GM12891 (cell line): Measurements from ENCODE around the gene WIZ.
"Not testable (repeated sequence)": the region's sequence is repeated elsewhere in the genome, so short reads cannot be mapped to it uniquely, and the experiment has no call there.

Experiments
- DNase-seq: peaks from one replicate; pipeline ENCODE4 v3.0.0; 2011; ENCODE audit warnings: low spot score; ENCODE audit not compliant: insufficient read length
- FAIRE-seq: peaks from 2 replicates; lab custom pipeline; 2011; peaks lifted over from hg19 to GRCh38; lab: Jason Lieb, UNC
- PAX5 ChIP-seq: IDR thresholded peaks from 2 replicates; pipeline ENCODE4 v1.6.1; 2011; ENCODE audit warnings: low read length, moderate library complexity, mild to moderate bottlenecking; ENCODE audit not compliant: insufficient read depth, severe bottlenecking
- POLR2A ChIP-seq: IDR thresholded peaks from 2 replicates; pipeline ENCODE4 v1.6.1; 2011; ENCODE audit warnings: low read depth, low read length, control low read depth
- POLR2AphosphoS5 ChIP-seq: IDR thresholded peaks from 2 replicates; pipeline ENCODE4 v1.6.1; 2011; ENCODE audit warnings: low read depth, low read length, control low read depth
- POU2F2 ChIP-seq: IDR thresholded peaks from 2 replicates; pipeline ENCODE4 v1.6.1; 2011; ENCODE audit warnings: low read depth, mild to moderate bottlenecking, control low read depth, low read length, moderate library complexity
- SPI1 ChIP-seq: IDR thresholded peaks from 2 replicates; pipeline ENCODE4 v1.6.1; 2011; ENCODE audit warnings: low read depth, low read length, control low read depth
- TAF1 ChIP-seq: IDR thresholded peaks from 2 replicates; pipeline ENCODE4 v1.6.1; 2011; ENCODE audit warnings: low read depth, low read length, control low read depth

The WIZ gene

DNA sequence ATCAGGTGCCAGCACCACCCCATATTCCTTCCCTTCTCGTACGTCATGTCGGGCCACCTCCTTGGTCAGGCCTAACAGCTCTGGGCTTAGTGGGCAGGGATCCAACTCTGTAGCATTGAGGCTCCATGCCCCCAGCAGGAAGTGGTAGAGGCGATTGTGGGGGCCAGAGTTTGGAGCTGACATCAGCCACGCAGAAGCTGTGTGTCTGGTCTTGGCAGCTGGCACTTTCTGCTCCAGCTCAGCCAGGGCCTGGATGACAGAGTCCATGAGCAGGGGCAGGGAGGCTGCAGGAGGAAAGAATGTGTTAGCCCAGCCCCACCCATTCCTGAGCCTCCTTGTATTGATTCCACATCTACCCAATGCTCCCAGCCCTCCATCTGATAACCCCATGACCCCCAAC lies 26.6 kb upstream of the WIZ start:
- FAIRE-seq (no peak), DNase-seq (no peak)
- no peak for TF ChIP-seq POLR2AphosphoS5
- TF ChIP-seq POU2F2 = no peak
- TF ChIP-seq TAF1 = no peak
- no peak for TF ChIP-seq SPI1
- no peak for TF ChIP-seq POLR2A
- no peak for TF ChIP-seq PAX5

- FAIRE-seq = no peak
These were observed 25.9 kb upstream of the WIZ start for GRCh38 chr19:15475611-15476010.

GRCh38 chr19:15475169-15475568 lies 25.4 kb upstream of the WIZ start:
- DNase-seq (no peak), FAIRE-seq (no peak)
- no peak for TF ChIP-seq TAF1
- no peak for TF ChIP-seq SPI1
- no peak for TF ChIP-seq POU2F2
- TF ChIP-seq PAX5 = no peak
- TF ChIP-seq POLR2A = no peak
- TF ChIP-seq POLR2AphosphoS5 = no peak

More at GRCh38 chr19:15475611-15476010, 25.9 kb upstream of the WIZ start:
- DNase-seq = no peak
- TF ChIP-seq POLR2A (no peak), PAX5 (no peak), TAF1 (no peak), POLR2AphosphoS5 (no peak), SPI1 (no peak), POU2F2 (no peak)

GRCh38 chr19:15473821-15474220 lies 24.1 kb upstream of the WIZ start:
- not testable (repeated sequence) for DNase-seq, FAIRE-seq

- DNase-seq (no peak), FAIRE-seq (no peak)
- TF ChIP-seq POLR2A (no peak), POU2F2 (no peak), TAF1 (no peak), SPI1 (no peak), PAX5 (no peak), POLR2AphosphoS5 (no peak)
These were observed 21.9 kb upstream of the WIZ start for GRCh38 chr19:15471639-15472101.

DNA sequence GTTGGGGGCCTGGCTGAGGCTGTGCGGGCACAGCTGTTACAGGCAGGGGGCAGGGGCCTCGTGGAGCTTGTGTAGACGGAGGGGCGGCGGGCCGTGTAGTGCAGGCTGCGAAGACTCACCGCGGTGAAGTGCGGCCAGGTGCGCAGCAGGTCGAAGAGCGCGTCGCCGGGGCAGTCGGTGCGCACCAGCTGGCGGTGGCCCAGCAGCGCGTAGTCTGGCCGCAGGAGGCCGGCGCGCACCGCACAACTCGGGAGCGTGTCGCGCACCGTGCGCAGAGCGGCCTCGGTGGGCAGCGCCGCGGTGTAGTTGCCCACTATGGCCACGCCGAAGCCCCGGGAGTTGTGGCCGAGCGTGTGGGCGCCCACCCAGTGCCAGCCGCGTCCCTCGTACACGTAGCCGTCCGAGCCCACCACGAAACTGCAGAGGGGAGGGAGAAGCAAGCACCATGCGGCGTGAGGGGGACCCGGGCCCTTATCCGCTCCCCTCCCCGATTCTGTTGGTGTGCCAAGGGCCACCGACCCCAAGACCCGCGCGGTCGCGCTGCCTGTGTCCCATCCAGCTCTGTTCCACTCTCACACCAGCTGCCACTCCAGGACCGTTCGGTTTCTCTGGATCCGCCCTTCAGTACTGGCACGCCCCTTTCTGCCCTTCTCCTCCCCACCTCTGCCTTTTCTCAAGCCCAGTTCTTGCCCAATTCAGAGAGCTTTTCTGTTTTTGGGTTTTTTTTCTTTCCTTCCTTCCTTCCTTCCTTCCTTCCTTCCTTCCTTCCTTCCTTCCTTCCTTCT lies 19.9 kb upstream of the WIZ start:
- DNase-seq (no peak), FAIRE-seq (peak; percentile 87)
- TF ChIP-seq TAF1 = no peak
- no peak for TF ChIP-seq POU2F2
- TF ChIP-seq POLR2A = no peak
- no peak for TF ChIP-seq PAX5
- TF ChIP-seq POLR2AphosphoS5 = no peak
- no peak for TF ChIP-seq SPI1

DNA sequence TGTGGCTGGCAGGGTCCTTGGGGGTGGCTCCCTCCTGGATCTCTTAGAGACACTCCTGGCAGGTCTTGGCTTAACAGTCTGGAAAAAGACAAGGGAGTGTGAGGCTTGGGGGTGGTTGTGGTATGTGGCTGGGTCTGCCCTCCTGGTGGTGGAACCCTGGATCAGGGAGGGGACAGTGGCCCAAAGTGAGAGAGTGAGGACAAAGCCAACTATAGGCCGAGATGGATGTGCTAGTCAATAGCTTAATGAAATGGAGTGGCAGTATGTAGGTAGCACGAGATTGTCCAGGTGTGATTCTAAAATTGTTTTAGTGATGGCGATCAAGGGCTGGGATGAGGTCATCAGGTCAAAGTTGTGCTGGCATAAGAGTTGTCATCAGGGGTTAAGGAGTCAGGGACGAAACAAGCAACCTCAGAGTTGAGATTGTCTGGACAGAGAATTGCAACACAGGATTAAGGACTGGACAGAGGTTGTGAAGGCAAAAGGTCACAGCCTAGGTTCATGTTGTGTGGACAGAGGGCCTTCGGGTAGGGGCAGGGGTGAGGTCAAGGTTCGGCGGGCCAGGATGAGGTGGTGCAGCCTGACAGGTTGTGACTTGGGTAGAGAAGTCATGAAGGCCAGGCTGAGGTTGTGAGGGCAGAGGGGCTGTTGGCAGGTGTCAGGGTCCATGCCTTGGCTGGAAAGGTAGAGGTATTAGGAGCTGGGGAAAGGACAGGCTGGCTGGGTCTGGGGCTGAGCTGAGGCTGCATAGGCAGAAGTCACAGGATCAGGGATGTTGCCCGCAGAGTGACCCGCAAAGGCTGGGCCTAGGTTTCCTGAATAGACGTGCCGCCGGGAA lies 19.1 kb upstream of the WIZ start:
- DNase-seq = no peak
- FAIRE-seq = no peak

DNA sequence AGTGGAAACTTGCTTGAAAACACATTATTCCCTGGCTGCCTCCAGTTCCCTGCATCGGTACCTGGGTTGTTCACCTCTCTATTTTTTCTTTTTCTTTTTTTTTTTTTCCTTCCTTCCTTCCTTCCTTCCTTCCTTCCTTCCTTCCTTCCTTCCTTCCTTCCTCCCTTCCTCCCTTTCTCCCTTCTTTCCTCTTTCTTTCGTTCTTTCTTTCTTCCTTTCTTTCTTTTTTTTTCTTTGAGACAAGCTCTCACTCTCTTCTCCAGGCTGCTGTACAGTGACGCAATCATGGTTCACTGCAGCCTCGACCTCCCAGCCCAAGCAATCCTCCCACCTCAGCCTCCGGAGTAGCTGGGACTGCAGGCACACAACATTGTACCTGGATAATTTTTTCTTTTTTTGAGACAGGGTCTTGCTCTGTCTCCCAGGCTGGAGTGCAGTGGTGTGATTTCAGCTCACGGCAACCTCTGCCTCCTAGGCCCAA lies 18.0 kb upstream of the WIZ start:
- FAIRE-seq = no peak
- no peak for DNase-seq
- TF ChIP-seq TAF1 (no peak), SPI1 (no peak), POLR2AphosphoS5 (no peak), PAX5 (no peak), POLR2A (no peak), POU2F2 (no peak)

More for the DNA sequence above, 19.1 kb upstream of the WIZ start:
- TF ChIP-seq TAF1 = no peak
- no peak for TF ChIP-seq PAX5
- no peak for TF ChIP-seq POLR2AphosphoS5
- TF ChIP-seq POLR2A = no peak
- TF ChIP-seq SPI1 = no peak
- no peak for TF ChIP-seq POU2F2

GRCh38 chr19:15466851-15467733 lies 17.3 kb upstream of the WIZ start:
- peak; percentile 67 for TF ChIP-seq SPI1
- no peak for TF ChIP-seq POU2F2
- peak; percentile 83 for FAIRE-seq
- no peak for DNase-seq
